BJ (cell line): ENCODE data around the gene DAB2IP. TPM values are rescaled to one million over a fixed set of nuclear protein-coding genes. Genes with fewer than 3 reads are reported as not detected.
A peak's percentile ranks its signal among the peaks of the same experiment; 100 is the strongest.

Experiments used
- CTCF ChIA-PET: fragments of 350-600 bp; formaldehyde crosslinking; extraction: SDS; loops from one replicate; lab custom pipeline; 2021; ENCODE audit warnings: antibody characterized with exemption, inconsistent platforms; lab: Yijun Ruan, JAX
- POLR2A ChIA-PET: fragments of 300-600 bp; sonication (Branson Sonifier 250); formaldehyde crosslinking; extraction: SDS; loops from one replicate; lab custom pipeline; 2021; ENCODE audit warnings: antibody characterized with exemption; lab: Charles Lee
- DNase-seq: peaks from one replicate; pipeline ENCODE4 v3.0.0-alpha.2; 2011; ENCODE audit warnings: low read depth
- H3K27me3 ChIP-seq: 2 replicates; pipeline ENCODE4 v1.6.0; 2011; ENCODE audit warnings: low read length; ENCODE audit not compliant: control insufficient read depth, insufficient read depth
- H3K36me3 ChIP-seq: 2 replicates; pipeline ENCODE4 v1.5.1; 2011; ENCODE audit warnings: low read length; ENCODE audit not compliant: control insufficient read depth, insufficient read depth
- H3K4me3 ChIP-seq: 2 replicates; pipeline ENCODE4 v1.5.1; 2011; ENCODE audit warnings: low read depth, mild to moderate bottlenecking, control low read depth, low read length
- polyA plus RNA-seq: library from polyadenylated mRNA; depleted of rRNA; stranded (reverse); fragments of >200 nt; gene quantifications from 2 replicates; pipeline ENCODE4 v1.2.3, GENCODE V29; 2011
- TF ChIP-seq, protein P1 (sequence below): IDR thresholded peaks from 2 replicates; pipeline ENCODE4 v1.5.1; 2011; ENCODE audit warnings: low read depth, mild to moderate bottlenecking, control low read depth, inconsistent platforms, low read length, moderate library complexity; ENCODE audit not compliant: insufficient read depth

Gene DAB2IP
- polyA plus RNA-seq, 1 experiment = 38.1 TPM

DNA sequence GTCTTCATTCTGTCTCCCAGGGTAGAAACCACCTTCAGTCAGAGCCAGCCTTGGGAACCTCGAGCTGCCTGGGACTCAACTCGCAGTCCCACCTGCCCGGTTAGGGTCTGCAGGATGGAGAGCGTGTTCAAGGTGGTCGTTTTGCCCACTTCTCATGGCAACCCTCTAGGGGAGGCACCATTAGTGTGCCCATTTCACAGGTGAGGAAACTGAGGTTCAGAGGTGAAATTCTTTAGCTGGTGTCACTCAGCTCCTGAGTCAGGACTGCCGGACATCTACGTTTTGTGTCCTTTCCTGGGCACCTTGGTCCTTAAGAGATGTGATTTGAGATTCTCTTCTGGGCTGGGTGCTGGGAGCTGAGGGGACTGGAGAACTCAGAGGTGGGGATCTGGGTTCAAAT lies 30.0 kb downstream of the DAB2IP start:
- no peaks in the 10 kb centered on the region for H3K27me3 ChIP-seq
- TF ChIP-seq, protein P1, sequence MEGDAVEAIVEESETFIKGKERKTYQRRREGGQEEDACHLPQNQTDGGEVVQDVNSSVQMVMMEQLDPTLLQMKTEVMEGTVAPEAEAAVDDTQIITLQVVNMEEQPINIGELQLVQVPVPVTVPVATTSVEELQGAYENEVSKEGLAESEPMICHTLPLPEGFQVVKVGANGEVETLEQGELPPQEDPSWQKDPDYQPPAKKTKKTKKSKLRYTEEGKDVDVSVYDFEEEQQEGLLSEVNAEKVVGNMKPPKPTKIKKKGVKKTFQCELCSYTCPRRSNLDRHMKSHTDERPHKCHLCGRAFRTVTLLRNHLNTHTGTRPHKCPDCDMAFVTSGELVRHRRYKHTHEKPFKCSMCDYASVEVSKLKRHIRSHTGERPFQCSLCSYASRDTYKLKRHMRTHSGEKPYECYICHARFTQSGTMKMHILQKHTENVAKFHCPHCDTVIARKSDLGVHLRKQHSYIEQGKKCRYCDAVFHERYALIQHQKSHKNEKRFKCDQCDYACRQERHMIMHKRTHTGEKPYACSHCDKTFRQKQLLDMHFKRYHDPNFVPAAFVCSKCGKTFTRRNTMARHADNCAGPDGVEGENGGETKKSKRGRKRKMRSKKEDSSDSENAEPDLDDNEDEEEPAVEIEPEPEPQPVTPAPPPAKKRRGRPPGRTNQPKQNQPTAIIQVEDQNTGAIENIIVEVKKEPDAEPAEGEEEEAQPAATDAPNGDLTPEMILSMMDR = no peak
- no peaks in the 10 kb centered on the region; the same call in 1 of the 2 replicates for H3K36me3 ChIP-seq
- POLR2A ChIA-PET = no interaction called here
- H3K4me3 ChIP-seq = no peak overlapping the region
- CTCF ChIA-PET = interaction anchor here (0.6 to 7.6 kb wide), 6 partner anchors 11 to 135 kb away, joined by 3 to 55 read pairs (median 14); no protein-coding TSS in a partner anchor
- DNase-seq = no peak

DNA sequence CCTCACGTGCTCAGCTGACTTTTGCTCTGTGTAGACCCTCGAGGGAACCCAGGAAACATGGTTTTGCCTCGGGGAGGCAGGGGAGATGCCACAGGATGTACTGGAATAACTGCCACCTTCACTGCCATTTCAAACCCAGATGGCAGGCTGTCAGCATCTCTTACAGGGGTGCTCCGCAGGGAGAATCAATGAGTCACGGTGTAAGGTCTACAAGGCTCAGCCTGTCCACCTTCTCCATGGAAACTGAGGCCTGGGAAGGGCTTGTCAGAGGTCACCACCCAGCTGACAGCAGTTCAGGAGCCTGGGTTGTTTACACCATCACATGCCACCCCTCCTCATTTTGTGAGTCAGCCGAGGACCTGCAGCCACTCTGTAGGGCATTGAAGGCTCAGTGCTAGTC lies 30.8 kb downstream of the DAB2IP start:
- H3K27me3 ChIP-seq = no peaks in the 10 kb centered on the region
- H3K4me3 ChIP-seq = no peak overlapping the region
- ChIA-PET POLR2A (no interaction called here), CTCF (interaction anchor here (3.3 to 7.6 kb wide), 5 partner anchors 13 to 314 kb away, joined by 13 to 69 read pairs (median 48); no protein-coding TSS in a partner anchor)
- no peak for DNase-seq
- H3K36me3 ChIP-seq = no peaks in the 10 kb centered on the region; the same call in 1 of the 2 replicates
- TF ChIP-seq, protein P1 = no peak

DNA sequence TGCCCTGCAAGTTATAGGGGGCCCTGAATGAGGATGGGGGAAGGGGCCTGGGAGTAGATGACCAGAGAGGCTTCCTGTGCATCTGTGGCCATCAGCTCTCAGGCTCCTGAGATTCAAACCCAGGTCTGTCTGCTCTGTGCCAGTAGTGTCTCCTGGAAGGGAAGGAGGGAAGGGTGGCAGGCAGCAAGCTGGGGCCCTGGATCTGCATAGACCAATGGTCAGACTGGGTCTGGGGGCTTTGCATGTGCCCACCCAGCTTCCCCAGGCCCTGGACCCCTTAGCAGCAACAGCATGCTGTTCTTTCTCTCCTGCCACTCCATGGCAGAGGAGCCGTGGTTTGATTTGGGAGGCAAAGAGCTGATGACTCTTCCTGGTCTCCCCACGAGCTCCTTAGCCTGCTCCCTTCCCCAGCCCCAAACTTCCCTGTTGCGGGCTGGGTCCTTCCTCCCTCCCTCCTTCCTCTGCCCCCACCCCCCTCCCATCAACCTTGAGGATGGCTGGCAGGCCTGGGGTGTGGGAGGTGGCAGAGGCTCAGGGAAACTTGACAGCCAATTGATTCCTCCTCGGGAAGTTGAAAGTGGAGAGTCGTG lies 31.6 kb downstream of the DAB2IP start:
- ChIA-PET CTCF (interaction anchor here (0.5 to 7.6 kb wide), 14 partner anchors 12 to 439 kb away, joined by 3 to 69 read pairs (median 7); no protein-coding TSS in a partner anchor), POLR2A (no interaction called here)
- H3K27me3 ChIP-seq = no peaks in the 10 kb centered on the region
- DNase-seq = no peak
- H3K36me3 ChIP-seq = no peaks in the 10 kb centered on the region; the same call in 1 of the 2 replicates
- H3K4me3 ChIP-seq = no peak overlapping the region
- TF ChIP-seq, protein P1 = no peak

DNA sequence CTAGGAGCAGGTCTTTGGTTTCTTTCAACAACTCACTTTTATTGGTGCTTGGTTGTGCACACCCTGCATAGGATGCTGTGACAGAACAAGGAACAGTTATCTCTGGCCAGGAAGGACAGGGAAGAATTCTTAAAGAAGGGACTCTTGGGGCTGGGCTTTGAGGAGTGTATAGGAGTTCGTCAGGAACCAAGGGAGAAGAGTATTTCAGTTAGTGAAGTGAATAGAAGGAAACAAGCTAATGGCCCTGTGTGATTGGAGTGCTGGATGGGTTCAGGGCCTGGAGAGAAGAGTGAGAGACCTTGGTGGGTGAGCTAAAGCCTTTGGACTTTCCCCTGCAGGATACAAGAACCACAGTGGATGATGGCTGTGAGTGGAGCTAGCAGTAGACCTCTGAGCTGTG lies 32.2 kb downstream of the DAB2IP start:
- TF ChIP-seq, protein P1 = no peak
- no peaks in the 10 kb centered on the region; the same call in 1 of the 2 replicates for H3K36me3 ChIP-seq
- CTCF ChIA-PET = interaction anchor here (0.8 to 7.6 kb wide), 28 partner anchors 9 to 440 kb away, joined by 3 to 69 read pairs (median 4); no protein-coding TSS in a partner anchor
- no peaks in the 10 kb centered on the region for H3K27me3 ChIP-seq
- DNase-seq = no peak
- no peak overlapping the region for H3K4me3 ChIP-seq
- POLR2A ChIA-PET = no interaction called here

DNA sequence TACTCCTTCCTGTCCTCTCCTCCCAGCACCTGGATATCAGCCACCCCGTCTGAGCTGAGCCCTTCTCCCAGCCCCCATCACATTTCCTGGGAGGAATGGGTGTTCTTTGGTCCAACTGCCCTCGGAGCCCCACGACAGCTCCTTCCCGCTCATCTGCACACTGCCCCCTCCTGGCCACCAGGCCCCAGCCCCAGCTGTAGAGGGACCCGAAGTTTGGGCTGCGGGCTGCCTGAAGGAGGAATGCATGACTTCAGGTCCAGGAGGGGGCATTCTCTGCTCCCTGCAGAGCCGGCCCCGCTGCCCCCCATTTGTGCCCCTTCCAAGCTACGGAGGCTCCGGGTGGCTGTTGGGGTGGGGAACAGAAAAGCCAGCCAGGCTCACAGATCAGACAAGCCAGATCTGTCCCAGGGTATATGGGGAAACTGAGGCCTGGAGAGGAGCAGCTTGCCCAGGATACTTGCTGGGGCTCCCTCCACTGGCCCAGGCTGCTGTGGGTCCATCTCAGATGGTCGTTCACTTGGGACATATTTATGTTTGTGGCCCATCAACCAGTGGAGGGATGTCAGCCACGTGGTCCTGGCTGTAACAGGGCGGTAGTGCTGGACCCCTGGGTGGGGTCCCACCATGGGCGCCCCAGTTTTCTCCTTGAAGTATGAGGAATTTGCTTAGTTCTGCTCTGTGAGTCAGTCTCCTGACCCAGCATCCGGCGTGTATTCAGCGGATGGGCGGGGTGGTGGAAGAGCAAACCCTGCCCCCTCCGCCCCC lies 33.1 kb downstream of the DAB2IP start:
- Histone ChIP-seq H3K4me3 (no peak overlapping the region), H3K36me3 (no peaks in the 10 kb centered on the region; the same call in 1 of the 2 replicates), H3K27me3 (no peaks in the 10 kb centered on the region)
- TF ChIP-seq, protein P1 = peak; percentile 70
- no peak for DNase-seq
- ChIA-PET POLR2A (no interaction called here), CTCF (interaction anchor here (0.6 to 7.6 kb wide), 32 partner anchors 8 to 441 kb away, joined by 3 to 69 read pairs (median 4); no protein-coding TSS in a partner anchor)
